WTC11 (cell line): ENCODE results near the gene CSTPP1.

Experiments used
- TF ChIP-seq, protein P1 (sequence below): fragments of 200-600 bp; IDR thresholded peaks from 2 replicates; pipeline ENCODE4 v1.8.0; 2022; ENCODE audit warnings: antibody characterized with exemption
- TF ChIP-seq, protein P2 (sequence below): sonication (generic); formaldehyde crosslinking; IDR thresholded peaks from 2 replicates; pipeline ENCODE4 v1.8.1; 2023; ENCODE audit warnings: mild to moderate bottlenecking, missing genetic modification reagents, moderate library complexity

DNA sequence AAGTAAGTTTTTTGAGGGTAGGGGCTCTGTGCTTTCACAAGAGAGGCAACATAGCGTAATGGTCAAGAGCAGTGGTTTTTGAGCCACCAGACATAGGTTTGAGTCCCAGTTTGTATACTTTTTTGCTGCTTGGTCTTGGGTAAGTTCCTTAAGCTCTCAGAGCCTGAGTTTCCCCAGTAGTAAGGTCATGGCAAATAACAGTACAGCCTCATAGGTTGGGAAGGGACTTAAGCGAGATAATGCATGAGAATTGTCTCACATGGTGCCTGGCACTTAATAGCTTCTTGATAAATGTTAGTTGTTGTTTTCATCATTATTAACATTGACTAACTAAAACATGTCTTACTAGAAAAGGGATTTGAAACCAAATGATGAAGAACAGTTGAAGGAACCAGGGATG, 157.0 kb downstream of the CSTPP1 start:
- TF ChIP-seq, protein P1, sequence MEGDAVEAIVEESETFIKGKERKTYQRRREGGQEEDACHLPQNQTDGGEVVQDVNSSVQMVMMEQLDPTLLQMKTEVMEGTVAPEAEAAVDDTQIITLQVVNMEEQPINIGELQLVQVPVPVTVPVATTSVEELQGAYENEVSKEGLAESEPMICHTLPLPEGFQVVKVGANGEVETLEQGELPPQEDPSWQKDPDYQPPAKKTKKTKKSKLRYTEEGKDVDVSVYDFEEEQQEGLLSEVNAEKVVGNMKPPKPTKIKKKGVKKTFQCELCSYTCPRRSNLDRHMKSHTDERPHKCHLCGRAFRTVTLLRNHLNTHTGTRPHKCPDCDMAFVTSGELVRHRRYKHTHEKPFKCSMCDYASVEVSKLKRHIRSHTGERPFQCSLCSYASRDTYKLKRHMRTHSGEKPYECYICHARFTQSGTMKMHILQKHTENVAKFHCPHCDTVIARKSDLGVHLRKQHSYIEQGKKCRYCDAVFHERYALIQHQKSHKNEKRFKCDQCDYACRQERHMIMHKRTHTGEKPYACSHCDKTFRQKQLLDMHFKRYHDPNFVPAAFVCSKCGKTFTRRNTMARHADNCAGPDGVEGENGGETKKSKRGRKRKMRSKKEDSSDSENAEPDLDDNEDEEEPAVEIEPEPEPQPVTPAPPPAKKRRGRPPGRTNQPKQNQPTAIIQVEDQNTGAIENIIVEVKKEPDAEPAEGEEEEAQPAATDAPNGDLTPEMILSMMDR, result no peak
- TF ChIP-seq, protein P2, sequence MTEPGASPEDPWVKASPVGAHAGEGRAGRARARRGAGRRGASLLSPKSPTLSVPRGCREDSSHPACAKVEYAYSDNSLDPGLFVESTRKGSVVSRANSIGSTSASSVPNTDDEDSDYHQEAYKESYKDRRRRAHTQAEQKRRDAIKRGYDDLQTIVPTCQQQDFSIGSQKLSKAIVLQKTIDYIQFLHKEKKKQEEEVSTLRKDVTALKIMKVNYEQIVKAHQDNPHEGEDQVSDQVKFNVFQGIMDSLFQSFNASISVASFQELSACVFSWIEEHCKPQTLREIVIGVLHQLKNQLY (CRISPR knock-in tag), result no peak
